H9 (cell line): ENCODE results near the gene IFT81. TPM values are rescaled to one million over a fixed set of nuclear protein-coding genes. Genes with fewer than 3 reads are reported as not detected.

Experiments used
- DNase-seq: peaks from one replicate; pipeline ENCODE4 v3.0.0-alpha.2; 2017
- H2AFZ ChIP-seq: one replicate; pipeline ENCODE4 v1.6.1; 2013; ENCODE audit warnings: mild to moderate bottlenecking, low read length, control low read depth, moderate library complexity
- H2AK5ac ChIP-seq: 2 replicates; pipeline ENCODE4 v1.6.1; 2013; ENCODE audit warnings: low read length, control low read depth, mixed read lengths; ENCODE audit not compliant: insufficient read length
- H2BK120ac ChIP-seq: one replicate; pipeline ENCODE4 v1.6.1; 2013; ENCODE audit warnings: low read depth, mild to moderate bottlenecking, low read length, control low read depth, inconsistent platforms; ENCODE audit not compliant: poor library complexity, severe bottlenecking
- H2BK12ac ChIP-seq: 2 replicates; pipeline ENCODE4 v1.6.1; 2013; ENCODE audit warnings: low read length, control low read depth, mixed read lengths, low read depth; ENCODE audit not compliant: insufficient read length
- H2BK15ac ChIP-seq: 2 replicates; pipeline ENCODE4 v1.6.1; 2013; ENCODE audit warnings: low read depth, low read length, control low read depth
- H2BK20ac ChIP-seq: one replicate; pipeline ENCODE4 v1.6.1; 2013; ENCODE audit warnings: low read depth, mild to moderate bottlenecking, low read length, control low read depth, inconsistent platforms; ENCODE audit not compliant: poor library complexity, severe bottlenecking
- H2BK5ac ChIP-seq: 2 replicates; pipeline ENCODE4 v1.6.1; 2013; ENCODE audit warnings: low read length, control low read depth, mixed read lengths; ENCODE audit not compliant: insufficient read length
- H3K14ac ChIP-seq: 2 replicates; pipeline ENCODE4 v1.6.1; 2013; ENCODE audit warnings: low read length, control low read depth; ENCODE audit not compliant: insufficient read depth
- H3K18ac ChIP-seq: 2 replicates; pipeline ENCODE4 v1.6.1; 2013; ENCODE audit warnings: low read depth, mild to moderate bottlenecking, mixed read lengths, low read length, control low read depth; ENCODE audit not compliant: insufficient read length
- H3K23ac ChIP-seq: 2 replicates; pipeline ENCODE4 v1.6.1; 2013; ENCODE audit warnings: low read length, control low read depth, mixed read lengths, low read depth; ENCODE audit not compliant: insufficient read length
- H3K23me2 ChIP-seq: 2 replicates; pipeline ENCODE4 v1.6.1; 2013; ENCODE audit warnings: low read depth, mild to moderate bottlenecking, mixed read lengths, low read length, control low read depth; ENCODE audit not compliant: insufficient read length, poor library complexity, severe bottlenecking
- H3K27ac ChIP-seq: 2 replicates; pipeline ENCODE4 v1.5.1; 2013; ENCODE audit warnings: low read length, control low read depth, mixed read lengths, low read depth; ENCODE audit not compliant: insufficient read length
- H3K27me3 ChIP-seq: 2 replicates; pipeline ENCODE4 v1.6.1; 2013; ENCODE audit warnings: low read length, control low read depth, inconsistent platforms; ENCODE audit not compliant: insufficient read depth
- H3K4ac ChIP-seq: 2 replicates; pipeline ENCODE4 v1.6.1; 2013; ENCODE audit warnings: low read depth, mild to moderate bottlenecking, control low read depth, inconsistent platforms, low read length, moderate library complexity
- H3K4me1 ChIP-seq: 2 replicates; pipeline ENCODE4 v1.6.1; 2013; ENCODE audit warnings: low read length, control low read depth, inconsistent platforms; ENCODE audit not compliant: insufficient read depth
- H3K4me2 ChIP-seq: 2 replicates; pipeline ENCODE4 v1.6.1; 2013; ENCODE audit warnings: low read length, control low read depth, mixed read lengths; ENCODE audit not compliant: insufficient read length, insufficient read depth
- H3K56ac ChIP-seq: 2 replicates; pipeline ENCODE4 v1.6.1; 2013; ENCODE audit warnings: low read depth, mild to moderate bottlenecking, mixed read lengths, low read length, control low read depth; ENCODE audit not compliant: insufficient read length
- H3K79me1 ChIP-seq: 2 replicates; pipeline ENCODE4 v1.6.1; 2013; ENCODE audit warnings: low read depth, mild to moderate bottlenecking, moderate library complexity, low read length, control low read depth, inconsistent platforms; ENCODE audit not compliant: insufficient read depth, poor library complexity, severe bottlenecking
- H3K79me2 ChIP-seq: 2 replicates; pipeline ENCODE4 v1.6.1; 2013; ENCODE audit warnings: low read length, control low read depth, inconsistent platforms; ENCODE audit not compliant: insufficient read depth
- H3K9ac ChIP-seq: 2 replicates; pipeline ENCODE4 v1.6.1; 2013; ENCODE audit warnings: low read length, control low read depth, mixed read lengths; ENCODE audit not compliant: insufficient read length; ENCODE audit errors: extremely low read depth
- H3K9me3 ChIP-seq: one replicate; pipeline ENCODE4 v1.6.1; 2013; ENCODE audit warnings: low read depth, low read length, inconsistent platforms; ENCODE audit not compliant: control insufficient read depth
- H3T11ph ChIP-seq: one replicate; pipeline ENCODE4 v1.6.1; 2013; ENCODE audit warnings: mild to moderate bottlenecking, low read length, control low read depth, inconsistent platforms
- H4K20me1 ChIP-seq: one replicate; pipeline ENCODE4 v1.6.1; 2013; ENCODE audit not compliant: control insufficient read depth, insufficient read length, insufficient read depth
- H4K5ac ChIP-seq: 2 replicates; pipeline ENCODE4 v1.6.1; 2013; ENCODE audit warnings: low read depth, mild to moderate bottlenecking, mixed read lengths, low read length, control low read depth; ENCODE audit not compliant: insufficient read length
- H4K8ac ChIP-seq: replicated peaks from 2 replicates; pipeline ENCODE4 v1.6.1; 2013; ENCODE audit warnings: low read length, control low read depth, mixed read lengths, low read depth; ENCODE audit not compliant: insufficient read length
- H4K91ac ChIP-seq: 2 replicates; pipeline ENCODE4 v1.6.1; 2013; ENCODE audit warnings: low read depth, mild to moderate bottlenecking, moderate library complexity, mixed read lengths, low read length, control low read depth; ENCODE audit not compliant: insufficient read length
- H3K27ac Mint-ChIP-seq, 3 experiments: 2 replicates in 2 of 3; 3 replicates in 1 of 3; pipeline ENCODE4 v1.8.0; 2020 to 2021; ENCODE audit warnings: mixed read lengths in 3 of 3, mild to moderate bottlenecking in 1 of 3, moderate library complexity in 1 of 3
- H3K27me3 Mint-ChIP-seq: 2 replicates; pipeline ENCODE4 v1.8.0; 2021; ENCODE audit warnings: low read depth, mild to moderate bottlenecking, moderate library complexity, mixed read lengths
- H3K36me3 Mint-ChIP-seq, 3 experiments: 2 replicates in 2 of 3; 3 replicates in 1 of 3; pipeline ENCODE4 v1.8.0; 2020 to 2021; ENCODE audit warnings: low read depth in 3 of 3, mixed read lengths in 3 of 3; ENCODE audit not compliant: insufficient read depth in 1 of 3
- H3K4me1 Mint-ChIP-seq, 2 experiments: 2 replicates each; pipeline ENCODE4 v1.8.0; 2020; ENCODE audit warnings: mixed read lengths in 2 of 2
- H3K4me3 Mint-ChIP-seq, 2 experiments: 2 replicates in 1 of 2; 3 replicates in 1 of 2; pipeline ENCODE4 v1.8.0; 2020 to 2021; ENCODE audit warnings: mild to moderate bottlenecking in 2 of 2, mixed read lengths in 2 of 2, moderate library complexity in 1 of 2
- H3K9me3 Mint-ChIP-seq, 2 experiments: 2 replicates in 1 of 2; 3 replicates in 1 of 2; pipeline ENCODE4 v1.8.0; 2020; ENCODE audit warnings: mild to moderate bottlenecking in 2 of 2, mixed read lengths in 2 of 2, moderate library complexity in 1 of 2
- CTCF ChIP-seq: fragments of 200-600 bp; sonication (generic); conservative IDR thresholded peaks from 3 replicates; pipeline ENCODE4 v1.8.0; 2021; ENCODE audit warnings: antibody characterized with exemption, mild to moderate bottlenecking
- WGBS: extraction: QIAGEN DNeasy Blood & Tissue Kit; methylation state at CpG from one replicate; pipeline ENCODE4 v1.1.7; 2013; ENCODE audit warnings: missing lambda C conversion rate, low lambda C conversion rate, mixed read lengths; ENCODE audit not compliant: insufficient read length; ENCODE audit errors: extremely low coverage; 5-methylcytosine and 5-hydroxymethylcytosine counted together
- total RNA-seq: library from RNA; stranded (reverse); gene quantifications from 2 replicates; pipeline ENCODE4 v1.2.1, GENCODE V29; 2021

IFT81 gene
- total RNA-seq, 1 experiment from 2014 or later = 9.3 TPM

- H4K91ac ChIP-seq = no peak overlapping the region
- no peak overlapping the region for H2BK120ac ChIP-seq
- Mint-ChIP-seq H3K27me3 (no peaks in the 10 kb centered on the region; the same call in 1 of the 2 replicates), H3K4me1 (no peaks in the 10 kb centered on the region), H3K27ac (no peak overlapping the region), H3K9me3 (no peaks in the 10 kb centered on the region), H3K36me3 (0 out of 7 replicates have a peak, but pooled peaks cover 0 to 1% (median 0%) of the 10 kb centered on the region in 3 experiments), H3K4me3 (no peak overlapping the region)
- TF ChIP-seq CTCF = no peak
- H3K4me1 ChIP-seq = no peaks in the 10 kb centered on the region
- H3K18ac ChIP-seq = no peak overlapping the region
- no CpG with 5 or more reads among the region's 1 CpG for WGBS
- H3K23ac ChIP-seq = no peak overlapping the region
- no peaks in the 10 kb centered on the region for H3K27me3 ChIP-seq
- H3K79me1 ChIP-seq = no peaks in the 10 kb centered on the region
- no peak overlapping the region for H2BK15ac ChIP-seq
- H3K79me2 ChIP-seq = no peaks in the 10 kb centered on the region
- DNase-seq = no peak
- no peak overlapping the region for H3K14ac ChIP-seq
- H2BK12ac ChIP-seq = no peak overlapping the region
- H2AFZ ChIP-seq = no peak overlapping the region
- no peak overlapping the region for H4K5ac ChIP-seq
- no peak overlapping the region for H2BK5ac ChIP-seq
- no peaks in the 10 kb centered on the region for H3K23me2 ChIP-seq
- no peak overlapping the region for H3K9ac ChIP-seq
- no peak overlapping the region for H2AK5ac ChIP-seq
- no peak overlapping the region for H3T11ph ChIP-seq
- no peak overlapping the region for H3K56ac ChIP-seq
- no peak overlapping the region for H3K4ac ChIP-seq
- H4K8ac ChIP-seq = no peak overlapping the region
- no peak overlapping the region for H2BK20ac ChIP-seq
- no peaks in the 10 kb centered on the region for H3K9me3 ChIP-seq
- no peak overlapping the region for H3K4me2 ChIP-seq
- H4K20me1 ChIP-seq = no peaks in the 10 kb centered on the region
- H3K27ac ChIP-seq = no peak overlapping the region
Observed at GRCh38 chr12:110235383-110235782, 111.2 kb downstream of the IFT81 start.
